Measurements from ENCODE around the gene ELMO1.

Gene ELMO1

GRCh38 chr7:37467002-37467401, 18.3 kb upstream of the ELMO1 start:
- DNase-seq (ENCODE audit: low spot score): no peak

- no peak for DNase-seq (ENCODE audit: low spot score)
Measured at GRCh38 chr7:37462138-37462537, 13.5 kb upstream of the ELMO1 start.

- no peak for DNase-seq (ENCODE audit: low spot score)
Measured at GRCh38 chr7:37455081-37455480, 6.4 kb upstream of the ELMO1 start.

- no peak for DNase-seq (ENCODE audit: low spot score)
Measured at GRCh38 chr7:37452346-37452745, 3.7 kb upstream of the ELMO1 start.

- DNase-seq (ENCODE audit: low spot score): no peak
Measured at GRCh38 chr7:37450035-37450434, 1.4 kb upstream of the ELMO1 start.

- no peak for DNase-seq (ENCODE audit: low spot score)
Measured at GRCh38 chr7:37449621-37450020, 957 bp upstream of the ELMO1 start.

- no peak for DNase-seq (ENCODE audit: low spot score)
Measured at GRCh38 chr7:37448011-37448635, 541 bp downstream of the ELMO1 start.

- DNase-seq (ENCODE audit: low spot score): no peak
Measured at GRCh38 chr7:37446371-37446770, 2.3 kb downstream of the ELMO1 start.

GRCh38 chr7:37445790-37446189, 2.9 kb downstream of the ELMO1 start:
- DNase-seq (ENCODE audit: low spot score): no peak

- no peak for DNase-seq (ENCODE audit: low spot score)
Measured at GRCh38 chr7:37445064-37445723, 3.5 kb downstream of the ELMO1 start.

GRCh38 chr7:37443627-37444026, 5.0 kb downstream of the ELMO1 start:
- no peak for DNase-seq (ENCODE audit: low spot score)

GRCh38 chr7:37442268-37442667, 6.4 kb downstream of the ELMO1 start:
- no peak for DNase-seq (ENCODE audit: low spot score)

GRCh38 chr7:37441816-37442215, 6.8 kb downstream of the ELMO1 start:
- no peak for DNase-seq (ENCODE audit: low spot score)

GRCh38 chr7:37441386-37441760, 7.3 kb downstream of the ELMO1 start:
- no peak for DNase-seq (ENCODE audit: low spot score)

- DNase-seq (ENCODE audit: low spot score): no peak
Measured at GRCh38 chr7:37440738-37441385, 7.8 kb downstream of the ELMO1 start.

- DNase-seq (ENCODE audit: low spot score): no peak
Measured at GRCh38 chr7:37439653-37440026, 9.0 kb downstream of the ELMO1 start.

GRCh38 chr7:37438906-37439652, 9.6 kb downstream of the ELMO1 start:
- DNase-seq (ENCODE audit: low spot score): no peak

- DNase-seq (ENCODE audit: low spot score): no peak
Measured at GRCh38 chr7:37435156-37435855, 13.4 kb downstream of the ELMO1 start.

GRCh38 chr7:37434529-37434928, 14.1 kb downstream of the ELMO1 start:
- DNase-seq (ENCODE audit: low spot score): no peak

- DNase-seq (ENCODE audit: low spot score): no peak
Measured at GRCh38 chr7:37433166-37433565, 15.5 kb downstream of the ELMO1 start.

- DNase-seq (ENCODE audit: low spot score): no peak
Measured at GRCh38 chr7:37432281-37432920, 16.3 kb downstream of the ELMO1 start.

GRCh38 chr7:37431413-37431812, 17.3 kb downstream of the ELMO1 start:
- DNase-seq (ENCODE audit: low spot score): no peak

Measured in HuH-7.5 (cell line).